OCI-LY3 (cell line): ENCODE results near the gene DBX2.
"Not testable (repeated sequence)": the region's sequence is repeated elsewhere in the genome, so short reads cannot be mapped to it uniquely, and the experiment has no call there.

Source experiments
- EZH2phosphoT487 ChIP-seq: fragments of 200-600 bp; shearing (Covaris generic); IDR thresholded peaks from 2 replicates; pipeline ENCODE4 v1.6.1; 2018; ENCODE audit warnings: antibody characterized with exemption, mixed run types, low read depth
- TF ChIP-seq, protein P1 (sequence below): fragments of 200-600, 300-600 bp; sonication (generic); IDR thresholded peaks from 2 replicates; pipeline ENCODE4 v1.5.1; 2014; ENCODE audit warnings: antibody characterized with exemption, low read length, low read depth

DNA sequence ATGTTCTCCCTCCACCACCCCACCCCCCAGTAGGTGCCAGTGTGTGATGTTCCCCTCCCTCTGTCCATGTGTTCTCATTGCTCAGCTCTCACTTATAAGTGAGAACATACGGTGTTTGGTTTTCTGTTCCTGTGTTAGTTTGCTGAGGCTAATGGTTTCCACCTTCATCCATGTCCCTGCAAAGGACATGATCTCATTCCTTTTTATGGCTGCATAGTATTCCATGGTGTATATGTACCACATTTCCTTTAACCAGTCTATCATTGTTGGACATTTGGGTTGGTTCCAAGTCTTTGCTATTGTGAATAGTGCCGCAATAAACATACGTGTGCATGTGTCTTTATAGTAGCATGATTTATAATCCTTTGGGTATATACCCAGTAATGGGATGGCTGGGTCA, 33.3 kb upstream of the DBX2 start:
- TF ChIP-seq, protein P1, sequence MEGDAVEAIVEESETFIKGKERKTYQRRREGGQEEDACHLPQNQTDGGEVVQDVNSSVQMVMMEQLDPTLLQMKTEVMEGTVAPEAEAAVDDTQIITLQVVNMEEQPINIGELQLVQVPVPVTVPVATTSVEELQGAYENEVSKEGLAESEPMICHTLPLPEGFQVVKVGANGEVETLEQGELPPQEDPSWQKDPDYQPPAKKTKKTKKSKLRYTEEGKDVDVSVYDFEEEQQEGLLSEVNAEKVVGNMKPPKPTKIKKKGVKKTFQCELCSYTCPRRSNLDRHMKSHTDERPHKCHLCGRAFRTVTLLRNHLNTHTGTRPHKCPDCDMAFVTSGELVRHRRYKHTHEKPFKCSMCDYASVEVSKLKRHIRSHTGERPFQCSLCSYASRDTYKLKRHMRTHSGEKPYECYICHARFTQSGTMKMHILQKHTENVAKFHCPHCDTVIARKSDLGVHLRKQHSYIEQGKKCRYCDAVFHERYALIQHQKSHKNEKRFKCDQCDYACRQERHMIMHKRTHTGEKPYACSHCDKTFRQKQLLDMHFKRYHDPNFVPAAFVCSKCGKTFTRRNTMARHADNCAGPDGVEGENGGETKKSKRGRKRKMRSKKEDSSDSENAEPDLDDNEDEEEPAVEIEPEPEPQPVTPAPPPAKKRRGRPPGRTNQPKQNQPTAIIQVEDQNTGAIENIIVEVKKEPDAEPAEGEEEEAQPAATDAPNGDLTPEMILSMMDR = not testable (repeated sequence)
- not testable (repeated sequence) for TF ChIP-seq EZH2phosphoT487
